ENCODE data around the gene RPTOR.

GRCh38 chr17:80894726-80895125, 350.1 kb downstream of the RPTOR start:
- TF ChIP-seq EZH2 (IDR thresholded peaks at IDR 0.05; ENCODE audit: insufficient read depth, poor library complexity, severe bottlenecking) (no peak), EZH2phosphoT487 (IDR thresholded peaks at IDR 0.05; ENCODE audit: insufficient read depth, low read depth) (no peak)
